Renal pelvis (tissue), 4 donors: Measurements from ENCODE around the gene CACNA1D. TPM values are rescaled to one million over a fixed set of nuclear protein-coding genes. Genes with fewer than 3 reads are reported as not detected.

Experiments
- DNase-seq: peaks from one replicate; pipeline ENCODE4 v3.0.0-alpha.2; 2013
- polyA plus RNA-seq, 3 donors: library from polyadenylated mRNA; unstranded; fragments of 120-200 nt; gene quantifications; one replicate each; pipeline ENCODE4 v1.2.1, GENCODE V29; 2013; ENCODE audit not compliant: insufficient read length in 3 of 3

CACNA1D gene
- polyA plus RNA-seq, 3 donors, result 10.8 to 17.7 (median 17.5) TPM

DNA sequence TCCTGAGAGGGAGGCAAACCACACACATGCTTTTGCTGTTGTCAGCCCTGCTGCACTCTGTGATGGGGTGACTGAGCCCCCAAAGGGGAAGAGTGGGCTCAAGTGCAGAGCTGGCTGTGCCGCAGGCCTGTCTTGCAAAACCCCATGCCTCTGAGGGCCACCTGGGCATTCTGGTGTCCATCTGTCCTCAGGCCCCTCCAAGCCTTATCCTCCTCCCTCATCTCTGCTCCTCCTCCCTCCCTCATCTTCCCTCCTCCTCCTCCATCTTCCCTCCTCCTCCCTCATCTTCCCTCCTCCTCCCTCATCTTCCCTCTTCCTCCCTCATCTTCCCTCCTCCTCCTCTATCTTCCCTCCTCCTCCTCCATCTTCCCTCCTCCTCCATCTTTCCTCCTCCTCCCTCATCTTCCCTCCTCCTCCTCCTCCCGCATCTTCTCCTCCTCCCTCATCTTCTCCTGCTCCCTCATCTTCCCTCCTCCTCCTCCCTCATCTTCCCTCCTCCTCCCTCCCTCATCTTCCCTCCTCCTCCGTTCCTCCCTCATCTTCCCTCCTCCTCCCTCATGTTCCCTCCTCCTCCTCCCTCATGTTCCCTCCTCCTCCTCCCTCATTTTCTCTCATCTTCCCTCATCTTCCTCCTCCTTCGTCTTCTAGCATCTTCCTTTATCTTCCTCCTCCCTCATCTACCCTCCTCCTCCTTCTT lies 311.2 kb downstream of the CACNA1D start:
- no peak for DNase-seq

DNA sequence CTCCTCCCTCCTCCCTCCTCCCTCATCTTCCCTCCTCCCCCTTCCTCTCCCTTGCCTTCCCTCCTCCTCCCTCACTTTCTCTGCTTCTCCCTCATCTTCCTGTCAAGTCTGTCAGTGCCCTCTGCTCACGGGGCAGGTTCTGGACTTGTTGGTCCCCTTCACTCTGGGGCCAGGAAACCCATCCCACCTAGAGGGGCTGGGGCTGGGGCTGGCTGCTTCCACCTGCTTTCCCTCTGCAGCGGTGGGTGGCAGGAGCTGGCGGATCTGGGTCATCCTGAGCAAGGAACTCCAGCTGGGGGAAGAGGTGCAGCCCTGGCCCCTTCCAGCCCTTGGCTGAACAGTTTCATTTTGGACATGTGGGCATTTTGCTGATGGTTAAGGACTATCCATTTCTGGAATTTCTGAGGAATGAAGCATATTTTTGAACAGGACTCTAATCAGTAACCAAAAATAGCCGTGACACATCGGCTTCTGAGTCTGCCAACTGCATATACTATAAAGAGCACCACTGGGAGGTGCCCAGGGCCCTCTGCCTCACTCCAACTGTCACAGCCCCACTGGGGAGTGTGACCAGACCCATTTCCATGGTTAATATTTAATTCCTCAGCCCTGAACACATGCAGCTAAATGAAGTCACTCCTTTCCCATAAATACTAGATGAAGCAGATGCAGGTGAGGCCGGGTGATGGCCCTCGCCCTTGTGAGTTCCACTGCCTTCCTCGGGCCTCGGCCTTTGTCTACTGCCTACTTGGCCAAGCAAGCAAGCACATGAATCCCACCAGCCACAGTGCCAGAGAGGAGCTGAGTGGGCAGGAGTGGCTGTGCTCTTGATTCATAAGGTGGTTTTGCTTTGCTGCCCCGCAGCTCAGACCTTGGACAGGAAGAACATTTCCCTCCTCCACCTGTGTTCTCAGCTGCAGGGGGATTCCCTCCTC lies 312.0 kb downstream of the CACNA1D start:
- DNase-seq, result peak; percentile 41

DNA sequence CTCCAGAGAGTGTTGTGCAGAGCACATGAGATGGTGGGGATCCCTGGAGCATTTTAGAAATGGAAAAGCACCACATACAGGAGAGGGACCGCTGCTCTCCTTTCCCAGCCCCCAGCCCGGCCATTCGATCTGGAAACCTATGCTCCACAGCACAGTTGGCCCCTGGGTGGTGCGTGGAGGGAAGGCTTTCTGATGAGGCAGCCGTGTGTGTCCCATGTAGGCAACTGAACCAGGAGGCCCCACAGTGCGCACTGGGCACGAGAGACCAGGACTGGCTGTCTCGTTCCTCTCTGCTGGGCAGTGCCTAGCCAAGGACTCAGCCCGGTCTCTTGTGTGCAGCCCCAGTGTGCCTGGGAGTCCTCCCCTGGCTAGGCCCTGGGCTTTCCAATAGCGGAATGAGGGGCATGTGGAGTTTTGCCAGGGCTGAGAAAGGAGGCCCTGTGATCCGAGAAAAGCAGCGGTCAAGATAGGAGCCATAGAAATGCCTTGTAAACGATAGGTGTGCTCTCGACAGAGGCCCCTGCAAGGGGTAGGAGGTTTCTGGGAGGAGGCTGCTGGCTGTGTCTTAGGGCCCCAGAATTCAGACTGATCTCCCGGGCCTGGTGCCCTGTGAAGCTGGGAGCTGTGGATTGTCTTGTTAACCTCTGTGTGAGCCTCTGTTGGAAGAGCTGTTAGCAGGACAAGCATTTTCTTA lies 312.9 kb downstream of the CACNA1D start:
- DNase-seq, result no peak

DNA sequence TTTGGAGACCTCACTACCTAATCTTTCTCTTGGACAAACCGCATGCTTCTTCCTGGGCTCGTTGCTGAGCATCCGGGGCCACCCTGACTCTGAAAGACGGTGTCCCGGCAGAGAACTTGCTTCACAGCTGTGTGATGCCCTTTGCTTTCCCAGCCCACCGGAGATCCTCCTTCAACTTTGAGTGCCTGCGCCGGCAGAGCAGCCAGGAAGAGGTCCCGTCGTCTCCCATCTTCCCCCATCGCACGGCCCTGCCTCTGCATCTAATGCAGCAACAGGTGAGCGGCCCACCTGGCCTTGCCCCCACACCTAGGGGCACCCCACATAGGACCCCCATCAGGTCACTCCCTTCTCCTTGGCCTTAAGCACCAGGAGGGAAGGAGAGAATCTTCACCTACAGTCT lies 314.1 kb downstream of the CACNA1D start:
- no peak for DNase-seq

DNA sequence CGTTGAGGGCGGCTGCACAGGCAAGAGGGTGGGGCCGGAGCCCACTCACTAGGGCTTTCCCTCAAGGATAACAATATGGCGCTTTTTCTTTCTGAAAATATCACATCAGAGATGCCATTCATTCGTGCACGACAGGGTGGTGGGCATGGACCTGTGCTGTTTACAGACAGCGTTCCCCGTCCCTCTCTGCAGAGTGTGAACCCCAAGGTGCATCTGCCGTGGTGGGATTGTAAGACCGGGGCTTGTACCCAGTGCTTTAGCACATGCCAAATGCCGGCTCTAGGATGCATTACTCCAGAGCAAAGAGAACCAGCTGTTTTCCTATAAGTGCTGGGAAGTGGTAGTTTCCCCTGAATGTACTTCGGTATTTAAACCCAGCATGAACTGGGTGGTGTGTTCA lies 314.9 kb downstream of the CACNA1D start:
- DNase-seq, result no peak

DNA sequence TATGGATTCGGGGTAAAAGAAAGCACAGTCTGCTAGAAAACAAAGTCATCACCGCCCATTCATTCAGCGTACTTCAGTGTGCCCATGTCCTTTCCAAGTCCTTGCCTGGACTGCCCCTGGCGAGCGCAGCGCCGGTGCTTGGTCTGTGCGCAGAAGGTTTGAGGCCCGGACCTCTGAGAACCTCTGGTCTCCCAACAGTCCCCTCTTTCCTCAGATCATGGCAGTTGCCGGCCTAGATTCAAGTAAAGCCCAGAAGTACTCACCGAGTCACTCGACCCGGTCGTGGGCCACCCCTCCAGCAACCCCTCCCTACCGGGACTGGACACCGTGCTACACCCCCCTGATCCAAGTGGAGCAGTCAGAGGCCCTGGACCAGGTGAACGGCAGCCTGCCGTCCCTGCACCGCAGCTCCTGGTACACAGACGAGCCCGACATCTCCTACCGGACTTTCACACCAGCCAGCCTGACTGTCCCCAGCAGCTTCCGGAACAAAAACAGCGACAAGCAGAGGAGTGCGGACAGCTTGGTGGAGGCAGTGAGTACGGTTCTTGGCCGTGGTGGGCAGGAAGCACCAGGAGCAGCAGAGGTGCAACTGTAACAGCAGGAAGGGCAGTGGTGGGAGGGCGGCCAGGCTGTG lies 315.5 kb downstream of the CACNA1D start:
- DNase-seq, result no peak

DNA sequence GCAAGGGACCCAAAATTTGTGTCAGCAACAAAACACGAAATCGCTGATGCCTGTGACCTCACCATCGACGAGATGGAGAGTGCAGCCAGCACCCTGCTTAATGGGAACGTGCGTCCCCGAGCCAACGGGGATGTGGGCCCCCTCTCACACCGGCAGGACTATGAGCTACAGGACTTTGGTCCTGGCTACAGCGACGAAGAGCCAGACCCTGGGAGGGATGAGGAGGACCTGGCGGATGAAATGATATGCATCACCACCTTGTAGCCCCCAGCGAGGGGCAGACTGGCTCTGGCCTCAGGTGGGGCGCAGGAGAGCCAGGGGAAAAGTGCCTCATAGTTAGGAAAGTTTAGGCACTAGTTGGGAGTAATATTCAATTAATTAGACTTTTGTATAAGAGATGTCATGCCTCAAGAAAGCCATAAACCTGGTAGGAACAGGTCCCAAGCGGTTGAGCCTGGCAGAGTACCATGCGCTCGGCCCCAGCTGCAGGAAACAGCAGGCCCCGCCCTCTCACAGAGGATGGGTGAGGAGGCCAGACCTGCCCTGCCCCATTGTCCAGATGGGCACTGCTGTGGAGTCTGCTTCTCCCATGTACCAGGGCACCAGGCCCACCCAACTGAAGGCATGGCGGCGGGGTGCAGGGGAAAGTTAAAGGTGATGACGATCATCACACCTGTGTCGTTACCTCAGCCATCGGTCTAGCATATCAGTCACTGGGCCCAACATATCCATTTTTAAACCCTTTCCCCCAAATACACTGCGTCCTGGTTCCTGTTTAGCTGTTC lies 316.9 kb downstream of the CACNA1D start:
- DNase-seq, result no peak

DNA sequence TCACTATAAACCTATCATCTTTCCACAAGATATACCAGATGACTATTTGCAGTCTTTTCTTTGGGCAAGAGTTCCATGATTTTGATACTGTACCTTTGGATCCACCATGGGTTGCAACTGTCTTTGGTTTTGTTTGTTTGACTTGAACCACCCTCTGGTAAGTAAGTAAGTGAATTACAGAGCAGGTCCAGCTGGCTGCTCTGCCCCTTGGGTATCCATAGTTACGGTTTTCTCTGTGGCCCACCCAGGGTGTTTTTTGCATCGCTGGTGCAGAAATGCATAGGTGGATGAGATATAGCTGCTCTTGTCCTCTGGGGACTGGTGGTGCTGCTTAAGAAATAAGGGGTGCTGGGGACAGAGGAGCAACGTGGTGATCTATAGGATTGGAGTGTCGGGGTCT lies 318.0 kb downstream of the CACNA1D start:
- DNase-seq, result no peak

DNA sequence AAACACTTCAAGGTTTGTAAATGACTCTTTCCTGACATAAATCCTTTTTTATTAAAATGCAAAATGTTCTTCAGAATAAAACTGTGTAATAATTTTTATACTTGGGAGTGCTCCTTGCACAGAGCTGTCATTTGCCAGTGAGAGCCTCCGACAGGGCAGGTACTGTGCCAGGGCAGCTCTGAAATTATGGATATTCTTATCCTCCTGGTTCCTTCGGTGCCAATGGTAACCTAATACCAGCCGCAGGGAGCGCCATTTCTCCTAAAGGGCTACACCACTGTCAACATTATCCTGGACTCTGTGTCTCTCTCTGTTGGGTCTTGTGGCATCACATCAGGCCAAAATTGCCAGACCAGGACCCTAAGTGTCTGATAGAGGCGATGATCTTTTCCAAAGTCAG lies 318.8 kb downstream of the CACNA1D start:
- DNase-seq, result no peak

DNA sequence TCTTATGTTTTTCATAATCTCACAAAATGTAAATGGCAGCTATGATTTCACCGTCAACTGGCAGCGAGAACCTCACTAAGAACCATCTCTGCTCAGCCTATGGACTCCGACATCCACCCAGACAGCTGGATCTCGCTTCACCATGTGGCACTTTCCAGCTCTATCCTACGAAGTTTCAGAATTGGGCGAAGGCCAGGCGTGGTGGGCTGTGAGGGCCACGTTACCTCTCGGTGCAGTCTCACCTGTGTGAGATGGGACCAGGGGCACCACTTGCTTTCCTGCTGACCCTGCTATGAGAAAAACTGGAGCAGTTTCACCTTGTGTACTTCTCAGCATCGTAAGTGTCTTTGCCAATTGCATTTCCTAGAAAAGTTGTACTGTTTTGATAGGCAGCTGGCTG lies 319.5 kb downstream of the CACNA1D start:
- no peak for DNase-seq

DNA sequence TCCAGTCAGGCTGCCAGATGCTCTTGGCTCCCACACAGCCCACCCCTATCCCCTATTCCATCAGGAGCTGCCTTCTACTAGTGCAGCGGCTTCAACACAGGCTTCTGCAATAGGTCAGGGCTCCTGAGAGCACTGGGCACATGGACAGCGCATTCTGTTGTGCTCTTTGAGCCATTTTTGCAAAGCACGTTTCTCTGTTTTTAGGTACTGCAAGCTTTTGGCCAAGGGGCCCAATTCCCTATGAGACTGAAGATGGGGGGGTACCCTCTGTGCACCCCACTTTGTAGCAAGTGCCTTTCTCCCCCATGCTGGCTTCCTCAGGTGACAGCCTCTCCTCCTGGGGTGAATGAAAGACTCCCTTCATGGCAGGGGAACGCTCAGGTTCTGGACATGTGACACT lies 320.7 kb downstream of the CACNA1D start:
- DNase-seq, result no peak

DNA sequence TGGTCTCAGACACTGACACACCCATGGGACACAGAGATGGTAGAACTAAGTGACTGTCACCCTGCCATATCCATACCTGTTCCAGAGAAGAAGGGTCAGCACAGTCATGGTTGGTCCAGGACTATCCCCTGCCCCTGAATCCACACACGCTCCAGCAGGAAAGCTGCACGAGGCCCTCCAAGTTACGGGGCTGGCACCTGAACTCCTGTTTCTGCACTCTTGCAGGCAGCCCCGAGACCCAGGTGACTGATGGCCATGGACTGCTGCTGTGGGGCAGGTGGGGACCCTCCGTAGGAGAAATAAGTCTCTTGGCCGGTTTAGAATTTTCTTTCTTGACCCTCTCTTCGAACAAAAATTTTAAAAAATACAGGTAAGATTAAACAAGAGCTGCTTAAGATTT lies 321.2 kb downstream of the CACNA1D start:
- DNase-seq, result no peak

DNA sequence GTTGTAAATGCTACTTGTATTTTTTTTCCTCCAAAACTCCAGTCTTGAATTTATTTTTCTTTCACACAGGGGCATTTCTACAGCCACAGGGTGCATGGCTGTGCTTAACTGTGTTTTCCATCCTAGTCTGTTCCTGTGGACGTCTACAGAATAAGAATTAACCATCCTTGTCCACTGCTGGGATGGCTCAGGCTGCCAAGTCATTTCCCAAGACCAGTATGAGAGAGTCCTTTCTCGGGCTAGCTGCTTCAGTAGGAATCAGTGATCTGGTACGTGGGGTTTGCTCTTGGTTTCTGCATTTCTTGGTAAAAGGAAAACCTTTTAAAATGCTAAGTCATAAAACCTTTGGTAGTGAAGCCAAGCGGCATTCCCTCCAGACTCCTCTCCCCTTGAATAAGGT lies 322.0 kb downstream of the CACNA1D start:
- DNase-seq, result no peak

DNA sequence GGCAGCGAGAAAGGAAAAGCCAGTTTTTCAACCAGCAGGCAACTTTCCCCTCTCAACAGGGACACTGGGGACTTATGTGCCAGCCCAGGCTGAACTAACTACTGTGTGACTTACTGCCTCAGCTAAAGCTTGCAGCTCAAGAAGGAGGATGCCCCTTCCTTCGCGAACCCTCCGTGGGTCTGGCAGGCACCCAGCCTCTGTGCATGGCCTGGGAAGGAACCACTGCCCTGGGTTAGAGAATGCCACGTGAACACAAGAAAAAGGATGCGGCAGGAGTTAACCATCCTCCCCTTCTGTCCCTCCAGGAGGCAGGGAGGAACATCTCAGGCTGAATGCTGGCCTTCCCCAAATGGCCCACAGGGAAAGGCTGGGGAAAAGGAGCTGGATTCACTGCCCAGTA lies 322.8 kb downstream of the CACNA1D start:
- DNase-seq, result no peak

DNA sequence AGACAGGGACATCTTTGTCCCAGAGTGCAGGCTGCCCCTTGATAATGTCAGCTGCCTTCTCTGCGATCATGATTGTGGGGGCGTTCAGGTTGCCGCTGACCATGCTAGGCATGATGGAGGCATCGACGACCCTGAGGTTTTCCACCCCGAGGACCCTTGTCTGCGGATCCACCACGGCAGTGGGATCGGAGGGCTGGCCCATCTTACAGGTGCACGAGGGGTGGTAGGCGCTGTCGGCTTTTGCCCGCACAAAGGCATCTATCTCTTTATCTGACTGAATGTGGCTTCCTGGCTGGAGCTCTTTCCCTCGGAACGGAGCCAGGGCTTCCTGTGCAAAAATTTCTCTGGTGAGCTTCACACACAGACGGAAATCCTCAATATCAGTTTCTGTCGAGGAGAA lies 323.4 kb downstream of the CACNA1D start:
- no peak for DNase-seq

DNA sequence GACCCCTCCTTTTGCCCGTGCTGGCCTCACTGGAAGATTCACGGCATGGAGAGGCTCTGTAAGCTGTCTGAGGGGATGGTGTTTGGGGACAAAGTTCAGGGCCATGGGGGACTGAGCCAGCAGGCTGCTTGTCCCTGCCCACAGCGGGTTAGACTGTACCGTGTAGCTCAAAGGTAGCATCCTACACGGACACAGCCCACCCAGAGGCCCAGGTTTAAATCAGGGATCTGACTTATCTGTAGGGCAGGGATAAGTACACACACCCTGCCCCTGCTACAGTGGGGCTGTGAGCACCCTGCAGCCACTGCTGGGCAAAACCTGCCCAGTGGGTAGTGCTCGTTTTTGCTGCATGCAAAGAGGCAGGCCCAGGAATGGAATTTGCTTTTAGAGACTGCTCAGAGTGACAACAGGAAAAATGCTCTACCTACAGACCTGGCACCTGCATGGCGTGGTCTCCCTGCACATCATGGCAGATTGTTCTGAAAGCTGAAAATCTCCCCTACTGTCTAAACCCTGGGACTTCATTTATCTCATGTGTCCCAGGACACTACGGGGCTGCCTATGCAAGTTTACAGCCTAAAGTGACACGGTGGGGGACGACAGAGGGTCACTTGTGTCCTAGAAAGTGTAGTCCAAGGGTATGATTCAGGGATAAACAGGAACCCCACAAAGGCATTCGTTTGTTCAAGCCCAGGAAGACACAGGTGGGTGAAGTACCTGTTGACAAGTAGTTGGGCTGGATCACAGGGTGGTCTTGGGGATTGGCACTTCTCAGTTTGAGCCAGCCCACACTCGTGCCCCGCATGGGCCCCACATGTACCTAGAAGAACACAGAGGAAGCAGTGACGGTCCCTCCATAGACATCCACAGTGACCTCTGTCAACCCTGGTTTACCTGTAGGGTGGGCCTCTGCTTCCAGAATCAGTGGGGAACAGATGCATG lies 324.1 kb downstream of the CACNA1D start:
- no peak for DNase-seq

DNA sequence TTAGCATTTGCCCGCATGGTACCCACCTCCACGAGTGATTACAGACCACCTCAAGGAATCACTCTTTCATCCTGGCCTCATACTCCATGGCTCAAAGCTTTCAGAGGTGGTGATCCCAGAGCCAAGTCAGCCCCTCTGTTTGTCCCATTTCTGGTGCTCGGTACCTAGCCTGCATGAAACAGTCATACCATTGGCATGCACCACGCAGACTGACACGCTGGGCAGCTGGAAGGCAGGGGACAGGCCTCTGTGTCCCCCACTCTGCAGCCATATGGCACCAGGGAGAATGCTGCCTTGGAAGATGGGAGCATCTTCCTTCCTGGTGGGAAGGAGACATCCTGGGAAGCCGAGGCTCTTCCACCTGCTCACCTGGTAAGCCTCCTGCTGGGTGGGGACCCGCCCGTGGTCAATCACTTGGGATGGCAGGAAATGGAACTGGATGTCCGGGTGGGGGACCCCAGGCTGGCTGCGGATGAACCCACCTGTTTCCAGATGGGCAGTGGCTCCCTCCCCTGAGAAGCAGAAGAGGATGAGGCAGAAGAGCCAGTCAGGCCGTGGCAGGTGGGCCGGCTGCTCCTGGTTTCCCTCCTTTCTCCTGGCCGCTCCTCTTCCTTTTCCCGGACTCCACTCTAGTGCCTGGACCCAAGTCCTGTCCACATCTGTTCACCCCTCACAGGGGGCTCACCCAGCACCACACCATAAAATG lies 324.9 kb downstream of the CACNA1D start:
- no peak for DNase-seq

DNA sequence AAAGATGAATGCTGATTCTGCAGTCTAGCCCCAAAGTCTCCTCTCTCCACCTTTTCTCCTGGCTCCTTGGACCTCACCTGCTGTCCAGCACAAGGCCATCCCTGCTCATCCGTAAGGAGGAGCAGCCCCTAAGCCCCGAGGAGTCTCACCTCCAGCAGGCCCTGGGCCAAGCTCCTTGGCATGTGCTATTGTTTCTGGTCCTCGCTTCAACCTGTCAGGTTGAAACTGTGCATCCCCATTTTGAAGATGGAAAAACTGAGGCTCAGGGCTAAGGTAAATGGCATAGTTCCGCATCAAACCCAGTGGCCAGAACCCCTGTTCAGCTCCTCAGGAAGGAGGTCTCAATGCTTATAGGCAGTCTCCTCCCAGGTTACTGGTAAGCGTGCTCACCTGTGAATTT lies 325.7 kb downstream of the CACNA1D start:
- DNase-seq, result no peak

DNA sequence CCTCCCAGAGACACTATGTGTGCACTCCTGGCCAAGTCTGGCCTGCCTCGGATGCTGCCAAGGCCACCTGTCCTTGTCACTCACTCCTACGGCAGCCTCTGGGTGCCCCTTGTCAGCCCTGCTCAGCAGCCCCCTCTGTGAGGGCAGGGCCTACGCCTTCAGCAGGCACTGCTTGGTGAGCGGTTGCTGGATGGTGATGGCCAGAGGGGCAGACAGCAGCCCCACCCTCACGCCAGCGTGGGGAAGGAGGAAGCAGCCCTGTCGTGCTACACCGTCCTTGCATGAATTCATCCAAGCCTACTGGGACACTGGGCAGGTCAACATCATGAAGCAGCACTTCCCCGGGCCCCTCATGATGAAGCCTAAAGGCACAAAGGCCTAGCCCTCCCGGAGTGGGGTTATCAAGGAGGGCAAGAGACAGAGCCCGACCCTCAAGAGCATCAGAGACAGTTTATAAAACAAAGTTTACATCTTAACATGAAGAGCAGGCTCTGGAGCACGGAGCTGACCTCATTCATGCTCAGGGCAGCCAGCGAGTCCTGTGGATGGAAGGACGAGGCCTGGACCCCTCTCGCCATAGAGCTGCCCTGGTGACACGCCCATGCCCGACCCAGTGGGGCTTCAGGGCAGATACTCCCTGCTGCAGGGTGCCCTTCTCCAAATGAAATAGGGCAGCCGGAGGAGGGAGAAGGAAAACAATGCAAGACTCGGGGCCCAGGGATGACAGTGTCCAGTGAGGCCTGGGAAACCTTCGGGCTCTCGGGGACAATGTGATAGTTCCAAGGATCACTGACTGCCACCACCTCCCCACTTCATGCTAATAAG lies 326.6 kb downstream of the CACNA1D start:
- no peak for DNase-seq
